GM18858 (cell line): ENCODE measurements around the gene ALPI.
"Not testable (repeated sequence)": the region's sequence is repeated elsewhere in the genome, so short reads cannot be mapped to it uniquely, and the experiment has no call there.

Experiments used
- ATAC-seq: cut with Tn5 transposase; IDR thresholded peaks from one replicate; pipeline ENCODE4 v1.9.1; 2021; ENCODE audit not compliant: unreplicated experiment

Gene ALPI

DNA sequence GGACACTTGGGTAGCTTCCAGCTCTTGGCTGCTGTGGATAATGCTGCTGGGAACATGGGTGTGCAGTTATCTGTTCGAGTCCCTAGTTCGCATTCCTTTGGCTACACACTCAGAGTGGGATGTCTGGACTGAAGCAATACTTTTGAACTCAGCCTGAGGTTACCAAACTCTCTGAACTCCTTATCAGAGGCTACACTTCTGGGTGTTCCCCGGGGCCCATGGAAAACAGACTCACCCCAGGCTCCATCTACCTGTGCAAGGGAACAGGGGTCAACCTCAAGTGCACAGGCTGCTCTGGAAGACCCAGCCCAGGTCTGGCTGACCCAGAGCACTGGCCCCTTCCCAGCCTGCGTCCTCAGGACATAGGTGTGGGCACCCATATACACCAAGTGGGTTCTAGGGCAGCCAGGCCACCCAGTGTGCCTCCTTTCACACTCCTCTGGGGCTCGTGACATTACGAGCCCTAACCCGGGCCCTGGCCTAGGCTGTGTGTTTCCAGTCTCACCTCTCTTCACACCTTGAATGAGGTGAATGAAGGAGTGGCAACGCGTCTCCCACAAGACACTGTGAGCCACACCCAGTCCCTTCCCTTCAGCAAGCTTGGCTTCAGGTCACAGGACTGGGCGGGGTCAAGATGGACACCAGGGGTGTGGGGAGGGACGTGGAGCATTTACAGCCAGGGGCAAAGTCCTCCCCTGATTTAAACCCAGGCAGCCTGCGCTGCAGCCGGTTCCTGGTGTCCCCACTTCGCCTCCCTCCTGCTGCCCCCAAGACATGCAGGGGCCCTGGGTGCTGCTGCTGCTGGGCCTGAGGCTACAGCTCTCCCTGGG lies at the start of gene ALPI:
Gene ALPI (plus strand): TSS at position 728 of the 830 bp plus-strand sequence. CDS start 47 bp downstream, at position 775.
- ATAC-seq: no peak

- no peak for ATAC-seq
These were observed 49.2 kb upstream of the ALPI start, which contains the start of gene ALPG for GRCh38 chr2:232406556-232407310. ALPG (plus strand) TSS chr2:232406844; CDS start chr2:232406895, 51 bp downstream.

- not testable (repeated sequence) for ATAC-seq
These were observed 48.4 kb upstream of the ALPI start for GRCh38 chr2:232407428-232408150.

GRCh38 chr2:232408269-232408668 lies 47.7 kb upstream of the ALPI start:
- not testable (repeated sequence) for ATAC-seq

GRCh38 chr2:232409617-232410016 lies 46.3 kb upstream of the ALPI start:
- not testable (repeated sequence) for ATAC-seq

DNA sequence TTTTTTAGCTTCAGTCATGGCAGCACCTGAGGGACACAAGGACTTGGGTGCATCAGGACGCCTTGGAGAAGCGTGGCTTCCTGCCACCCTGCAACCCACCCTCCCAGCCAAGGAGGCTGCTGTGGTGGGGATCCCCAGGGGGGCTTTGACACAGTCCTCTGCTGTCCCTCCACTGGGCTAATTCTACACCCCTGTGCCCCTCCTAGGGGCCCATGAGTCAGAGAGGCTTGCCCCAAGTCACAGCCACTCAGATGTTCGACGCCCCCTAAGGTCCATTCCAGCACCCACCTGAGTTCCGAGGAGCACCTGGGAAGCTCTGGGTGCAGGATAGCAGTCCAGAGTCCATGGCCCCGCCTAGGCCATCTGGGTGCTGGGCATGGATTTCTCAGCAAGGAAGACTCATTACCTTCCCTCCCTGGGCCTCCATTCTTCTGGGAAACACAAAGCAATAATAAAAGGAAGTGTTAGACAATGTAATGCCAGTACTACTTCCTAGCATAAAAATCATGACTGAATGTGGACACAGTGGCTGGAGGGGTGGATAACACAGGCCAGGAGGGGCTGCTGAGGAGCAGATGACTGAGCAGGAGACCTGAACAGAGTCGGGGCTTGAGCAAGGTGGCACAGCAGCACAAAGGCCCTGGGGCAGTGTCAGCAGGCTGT lies 45.6 kb upstream of the ALPI start:
- no peak for ATAC-seq

DNA sequence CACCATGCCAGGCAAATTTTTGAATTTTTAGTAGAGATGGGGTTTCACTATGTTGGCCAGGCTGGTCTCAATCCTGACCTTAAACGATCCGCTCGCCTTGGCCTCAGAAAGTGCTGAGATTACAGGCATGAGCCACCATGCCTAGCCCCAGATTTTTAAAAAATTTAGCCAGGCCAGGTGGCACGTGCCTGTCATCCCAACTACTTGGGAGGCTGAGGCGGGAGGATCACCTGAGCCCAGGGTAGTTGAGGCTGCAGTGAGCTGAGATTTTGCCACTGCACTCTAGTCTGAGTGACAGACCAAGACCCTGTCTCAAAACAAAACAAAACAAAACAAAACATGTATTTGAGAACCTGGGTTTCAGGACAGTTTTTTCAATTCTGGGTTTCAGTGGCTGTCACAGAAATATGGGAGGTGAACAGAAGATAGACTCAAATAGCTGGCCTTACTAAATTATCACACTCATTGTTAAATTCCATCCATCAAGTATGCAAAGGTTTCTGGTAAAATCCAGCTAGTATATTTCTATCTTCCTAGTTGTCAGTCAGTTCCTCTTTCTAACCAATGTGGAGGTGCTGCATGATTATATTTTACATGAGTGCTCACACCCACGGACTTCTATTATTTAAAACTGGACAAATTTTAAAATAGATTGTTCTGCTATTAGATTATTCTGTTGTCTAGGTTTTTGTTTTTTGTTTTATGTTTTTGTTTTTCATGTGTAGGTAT lies 43.9 kb upstream of the ALPI start:
- ATAC-seq: no peak

DNA sequence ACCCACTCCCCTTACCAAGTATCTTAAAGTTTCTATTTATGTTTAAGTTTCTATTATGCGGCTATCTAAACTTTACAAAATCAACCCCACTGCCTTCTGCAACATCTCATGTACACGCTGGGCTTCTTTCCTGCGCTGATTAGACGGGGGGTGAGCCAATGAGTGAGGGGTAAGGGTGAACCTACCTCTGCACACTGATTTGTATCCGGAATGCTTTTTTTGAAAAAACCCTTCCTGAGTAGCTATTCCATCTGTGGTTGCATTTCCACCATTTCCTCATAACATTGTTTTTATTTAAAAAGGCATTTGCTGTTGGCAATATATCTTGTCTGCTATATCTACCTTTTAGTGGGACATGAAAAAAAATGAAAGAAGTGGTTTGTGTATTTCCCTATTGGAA lies 43.0 kb upstream of the ALPI start:
- no peak for ATAC-seq

DNA sequence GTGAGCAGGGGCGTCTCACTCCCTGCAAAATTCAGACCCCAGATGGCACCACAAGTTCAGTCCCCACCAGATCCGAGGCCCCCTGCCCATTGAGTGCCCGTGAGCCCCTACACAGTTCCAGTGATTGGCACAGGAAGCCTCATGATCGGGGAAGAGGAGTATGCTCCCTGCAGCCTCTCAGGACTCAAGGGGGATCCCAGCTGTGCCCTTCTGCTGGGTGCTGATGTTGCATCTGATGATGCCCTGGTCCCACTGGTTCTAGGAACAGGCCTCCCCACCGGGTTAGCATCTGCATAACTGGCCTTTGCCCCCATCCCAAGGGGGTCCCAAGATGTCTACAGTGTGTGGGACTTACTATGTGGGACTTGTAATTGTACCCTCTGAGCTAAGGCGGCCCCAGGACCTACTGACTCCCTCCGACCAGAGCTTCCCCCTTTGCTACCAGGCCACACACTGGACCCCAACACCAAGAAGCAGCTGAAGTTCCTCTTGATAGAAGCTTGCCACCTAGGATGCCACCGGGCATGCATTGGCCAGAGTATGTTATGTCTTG lies 40.7 kb upstream of the ALPI start:
- ATAC-seq: no peak

GRCh38 chr2:232415736-232416520 lies 40.0 kb upstream of the ALPI start:
- ATAC-seq: no peak

DNA sequence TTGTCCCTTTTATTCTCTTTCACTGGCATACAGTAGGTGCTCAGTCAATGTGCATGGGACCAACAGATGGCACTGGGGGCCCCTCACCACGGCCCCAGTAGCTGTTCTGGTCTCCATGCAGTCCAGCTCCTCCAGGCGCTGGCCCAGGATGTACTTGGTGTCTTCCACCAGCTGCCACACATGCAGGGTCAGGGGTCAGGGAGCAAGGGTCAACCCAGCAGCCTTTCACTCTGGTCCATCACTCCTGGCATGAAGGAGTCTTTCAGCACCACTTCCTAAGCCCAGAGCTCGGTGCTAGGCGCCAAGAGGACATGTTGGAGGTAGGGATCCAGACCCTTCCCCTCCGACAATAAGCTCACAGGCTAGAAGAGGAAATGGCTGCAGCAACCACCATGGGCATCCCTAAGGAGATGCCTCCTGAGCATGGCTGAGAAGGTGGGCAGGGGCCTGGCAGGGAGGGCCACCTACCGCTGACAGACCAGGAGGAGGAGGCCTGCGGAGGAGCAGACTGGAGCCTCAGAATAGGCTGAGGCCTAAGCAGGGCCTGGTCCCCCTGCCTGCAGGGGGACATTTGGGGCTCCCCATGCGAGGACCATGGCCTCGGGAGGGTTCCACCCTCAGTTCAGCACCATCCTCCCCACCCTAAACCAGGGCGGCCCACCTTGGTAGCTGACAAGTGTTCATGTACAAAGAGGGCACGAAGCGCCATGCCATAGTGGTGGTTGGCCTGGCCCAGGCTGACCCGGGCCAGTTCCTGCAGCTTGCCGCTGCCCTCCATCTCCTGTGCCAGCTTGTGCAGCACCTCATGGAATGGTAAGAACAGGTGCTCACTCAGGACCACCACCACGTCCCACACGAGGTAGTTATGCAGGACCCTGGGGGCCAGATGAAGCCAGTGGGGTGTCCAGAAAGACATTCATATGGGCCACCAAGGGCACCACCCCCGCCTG lies 39.2 kb upstream of the ALPI start:
- ATAC-seq: no peak

GRCh38 chr2:232417489-232417888 lies 38.5 kb upstream of the ALPI start:
- no peak for ATAC-seq

GRCh38 chr2:232418056-232418455 lies 37.9 kb upstream of the ALPI start:
- ATAC-seq: no peak

GRCh38 chr2:232418466-232419244 lies 37.3 kb upstream of the ALPI start:
- ATAC-seq: no peak

GRCh38 chr2:232419245-232420072 lies 36.5 kb upstream of the ALPI start:
- ATAC-seq: no peak

GRCh38 chr2:232420073-232420454 lies 35.9 kb upstream of the ALPI start:
- no peak for ATAC-seq
